ENCODE measurements around the gene HIVEP3. TPM values are rescaled to one million over a fixed set of nuclear protein-coding genes. Genes with fewer than 3 reads are reported as not detected.

The HIVEP3 gene
- total RNA-seq, 1 experiment from 2014 or later, result 0.55 TPM

- ChIA-PET POLR2A (no interaction called here), CTCF (no interaction called here)
- ATAC-seq (no peak), DNase-seq (ENCODE audit: low spot score) (no peak)
- Mint-ChIP-seq H3K4me1 (peaks cover 4% of the 10 kb centered on the region), H3K4me3 (no peak overlapping the region), H3K9me3 (no peaks in the 10 kb centered on the region), H3K36me3 (no peaks in the 10 kb centered on the region), H3K27me3 (ENCODE audit: low read depth) (no peaks in the 10 kb centered on the region), H3K27ac (no peak overlapping the region)
- TF ChIP-seq NFE2L1 (CRISPR knock-in tag; IDR thresholded peaks at IDR 0.05) (no peak), ERG (CRISPR knock-in tag; IDR thresholded peaks at IDR 0.05) (no peak), ZSCAN18 (CRISPR knock-in tag; IDR thresholded peaks at IDR 0.05) (no peak), ATF1 (CRISPR knock-in tag; IDR thresholded peaks at IDR 0.05) (no peak), JAZF1 (CRISPR knock-in tag; IDR thresholded peaks at IDR 0.05) (no peak), NR3C1 (CRISPR knock-in tag; conservative IDR thresholded peaks at IDR 0.05; ENCODE audit: low read depth) (no peak)
- TF ChIP-seq, protein P1, sequence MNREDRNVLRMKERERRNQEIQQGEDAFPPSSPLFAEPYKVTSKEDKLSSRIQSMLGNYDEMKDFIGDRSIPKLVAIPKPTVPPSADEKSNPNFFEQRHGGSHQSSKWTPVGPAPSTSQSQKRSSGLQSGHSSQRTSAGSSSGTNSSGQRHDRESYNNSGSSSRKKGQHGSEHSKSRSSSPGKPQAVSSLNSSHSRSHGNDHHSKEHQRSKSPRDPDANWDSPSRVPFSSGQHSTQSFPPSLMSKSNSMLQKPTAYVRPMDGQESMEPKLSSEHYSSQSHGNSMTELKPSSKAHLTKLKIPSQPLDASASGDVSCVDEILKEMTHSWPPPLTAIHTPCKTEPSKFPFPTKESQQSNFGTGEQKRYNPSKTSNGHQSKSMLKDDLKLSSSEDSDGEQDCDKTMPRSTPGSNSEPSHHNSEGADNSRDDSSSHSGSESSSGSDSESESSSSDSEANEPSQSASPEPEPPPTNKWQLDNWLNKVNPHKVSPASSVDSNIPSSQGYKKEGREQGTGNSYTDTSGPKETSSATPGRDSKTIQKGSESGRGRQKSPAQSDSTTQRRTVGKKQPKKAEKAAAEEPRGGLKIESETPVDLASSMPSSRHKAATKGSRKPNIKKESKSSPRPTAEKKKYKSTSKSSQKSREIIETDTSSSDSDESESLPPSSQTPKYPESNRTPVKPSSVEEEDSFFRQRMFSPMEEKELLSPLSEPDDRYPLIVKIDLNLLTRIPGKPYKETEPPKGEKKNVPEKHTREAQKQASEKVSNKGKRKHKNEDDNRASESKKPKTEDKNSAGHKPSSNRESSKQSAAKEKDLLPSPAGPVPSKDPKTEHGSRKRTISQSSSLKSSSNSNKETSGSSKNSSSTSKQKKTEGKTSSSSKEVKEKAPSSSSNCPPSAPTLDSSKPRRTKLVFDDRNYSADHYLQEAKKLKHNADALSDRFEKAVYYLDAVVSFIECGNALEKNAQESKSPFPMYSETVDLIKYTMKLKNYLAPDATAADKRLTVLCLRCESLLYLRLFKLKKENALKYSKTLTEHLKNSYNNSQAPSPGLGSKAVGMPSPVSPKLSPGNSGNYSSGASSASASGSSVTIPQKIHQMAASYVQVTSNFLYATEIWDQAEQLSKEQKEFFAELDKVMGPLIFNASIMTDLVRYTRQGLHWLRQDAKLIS (CRISPR knock-in tag; IDR thresholded peaks at IDR 0.05; ENCODE audit: borderline replicate concordance), result no peak
- TF ChIP-seq, protein P2, sequence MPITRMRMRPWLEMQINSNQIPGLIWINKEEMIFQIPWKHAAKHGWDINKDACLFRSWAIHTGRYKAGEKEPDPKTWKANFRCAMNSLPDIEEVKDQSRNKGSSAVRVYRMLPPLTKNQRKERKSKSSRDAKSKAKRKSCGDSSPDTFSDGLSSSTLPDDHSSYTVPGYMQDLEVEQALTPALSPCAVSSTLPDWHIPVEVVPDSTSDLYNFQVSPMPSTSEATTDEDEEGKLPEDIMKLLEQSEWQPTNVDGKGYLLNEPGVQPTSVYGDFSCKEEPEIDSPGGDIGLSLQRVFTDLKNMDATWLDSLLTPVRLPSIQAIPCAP (CRISPR knock-in tag; IDR thresholded peaks at IDR 0.05), result no peak
Observed at GRCh38 chr1:41739061-41739955, 179.4 kb downstream of the HIVEP3 start.

GRCh38 chr1:41738475-41738874, 180.2 kb downstream of the HIVEP3 start:
- no peak for DNase-seq (ENCODE audit: low spot score)
- ChIA-PET CTCF (interaction anchor here (1.3 kb wide), 1 partner anchor 435 kb away, joined by 3 read pairs; no protein-coding TSS in a partner anchor), POLR2A (no interaction called here)
- Mint-ChIP-seq H3K36me3 (no peaks in the 10 kb centered on the region), H3K9me3 (no peaks in the 10 kb centered on the region), H3K4me3 (no peak overlapping the region), H3K27ac (no peak overlapping the region), H3K4me1 (peaks cover 4% of the 10 kb centered on the region), H3K27me3 (ENCODE audit: low read depth) (no peaks in the 10 kb centered on the region)
- ATAC-seq, result no peak
- TF ChIP-seq NFATC4 (CRISPR knock-in tag; IDR thresholded peaks at IDR 0.05) (no peak), USF2 (CRISPR knock-in tag; IDR thresholded peaks at IDR 0.05) (no peak), FOXP1 (CRISPR knock-in tag; IDR thresholded peaks at IDR 0.05; ENCODE audit: borderline replicate concordance) (no peak), ARID4B (CRISPR knock-in tag; IDR thresholded peaks at IDR 0.05; ENCODE audit: borderline replicate concordance) (no peak), ATF1 (CRISPR knock-in tag; IDR thresholded peaks at IDR 0.05) (no peak)

All from WTC11 (cell line).